DND-41 (cell line): Measurements from ENCODE around the gene OLAH.

Experiments
- EZH2 ChIP-seq: IDR thresholded peaks from 3 replicates; pipeline ENCODE4 v1.6.1; 2012; ENCODE audit warnings: borderline replicate concordance, low read depth, mild to moderate bottlenecking, moderate library complexity, low read length, inconsistent platforms; ENCODE audit not compliant: severe bottlenecking
- TF ChIP-seq, protein P1 (sequence below): IDR thresholded peaks from 2 replicates; pipeline ENCODE4 v1.5.1; 2012; ENCODE audit warnings: borderline replicate concordance, low read length, moderate library complexity, mild to moderate bottlenecking; ENCODE audit not compliant: poor library complexity, severe bottlenecking; ENCODE audit errors: extremely low read depth

DNA sequence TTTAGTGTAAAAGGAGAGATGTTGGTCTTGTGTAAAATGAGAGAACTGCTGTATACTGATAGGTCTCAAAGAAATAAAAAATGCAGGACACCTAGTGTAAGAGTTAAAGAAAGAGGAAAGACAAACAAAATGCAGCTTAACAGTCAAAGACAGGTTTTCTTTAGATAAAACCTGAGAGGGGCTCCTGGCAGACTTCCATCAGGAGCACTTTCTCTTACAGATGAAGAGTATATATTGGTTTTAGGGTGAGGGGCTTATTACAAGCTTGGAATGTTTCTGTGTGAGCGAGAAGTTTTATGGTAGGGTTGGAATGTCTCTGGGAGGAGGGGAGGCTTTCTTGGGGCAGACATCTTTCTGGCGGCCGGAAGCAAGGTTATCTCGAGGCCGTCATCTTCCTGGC is 28.6 kb downstream of the OLAH start:
- TF ChIP-seq, protein P1, sequence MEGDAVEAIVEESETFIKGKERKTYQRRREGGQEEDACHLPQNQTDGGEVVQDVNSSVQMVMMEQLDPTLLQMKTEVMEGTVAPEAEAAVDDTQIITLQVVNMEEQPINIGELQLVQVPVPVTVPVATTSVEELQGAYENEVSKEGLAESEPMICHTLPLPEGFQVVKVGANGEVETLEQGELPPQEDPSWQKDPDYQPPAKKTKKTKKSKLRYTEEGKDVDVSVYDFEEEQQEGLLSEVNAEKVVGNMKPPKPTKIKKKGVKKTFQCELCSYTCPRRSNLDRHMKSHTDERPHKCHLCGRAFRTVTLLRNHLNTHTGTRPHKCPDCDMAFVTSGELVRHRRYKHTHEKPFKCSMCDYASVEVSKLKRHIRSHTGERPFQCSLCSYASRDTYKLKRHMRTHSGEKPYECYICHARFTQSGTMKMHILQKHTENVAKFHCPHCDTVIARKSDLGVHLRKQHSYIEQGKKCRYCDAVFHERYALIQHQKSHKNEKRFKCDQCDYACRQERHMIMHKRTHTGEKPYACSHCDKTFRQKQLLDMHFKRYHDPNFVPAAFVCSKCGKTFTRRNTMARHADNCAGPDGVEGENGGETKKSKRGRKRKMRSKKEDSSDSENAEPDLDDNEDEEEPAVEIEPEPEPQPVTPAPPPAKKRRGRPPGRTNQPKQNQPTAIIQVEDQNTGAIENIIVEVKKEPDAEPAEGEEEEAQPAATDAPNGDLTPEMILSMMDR: no peak
- no peak for TF ChIP-seq EZH2
